Measurements from ENCODE around the gene CRACR2A.

CRACR2A gene

GRCh38 chr12:3606128-3606527 is 146.8 kb downstream of the CRACR2A start:
- Histone ChIP-seq H3K4me1 (ENCODE audit: control insufficient read depth, insufficient read depth, low read length) (peaks cover 4% of the 10 kb centered on the region; the same call in 1 of the 2 replicates), H3K9me3 (ENCODE audit: control insufficient read depth, insufficient read depth, low read length) (no peaks in the 10 kb centered on the region), H3K27me3 (ENCODE audit: control insufficient read depth, insufficient read depth, low read length) (no peaks in the 10 kb centered on the region), H3K4me3 (ENCODE audit: low read length) (no peak overlapping the region), H3K27ac (ENCODE audit: low read length) (no peak overlapping the region), H3K36me3 (ENCODE audit: control insufficient read depth, insufficient read depth, low read length) (no peaks in the 10 kb centered on the region)
- no CpG with 5 or more reads among the region's 10 CpGs for WGBS (ENCODE audit: insufficient coverage, insufficient read length)
- DNase-seq (ENCODE audit: low read depth, low spot score), result no peak

DNA sequence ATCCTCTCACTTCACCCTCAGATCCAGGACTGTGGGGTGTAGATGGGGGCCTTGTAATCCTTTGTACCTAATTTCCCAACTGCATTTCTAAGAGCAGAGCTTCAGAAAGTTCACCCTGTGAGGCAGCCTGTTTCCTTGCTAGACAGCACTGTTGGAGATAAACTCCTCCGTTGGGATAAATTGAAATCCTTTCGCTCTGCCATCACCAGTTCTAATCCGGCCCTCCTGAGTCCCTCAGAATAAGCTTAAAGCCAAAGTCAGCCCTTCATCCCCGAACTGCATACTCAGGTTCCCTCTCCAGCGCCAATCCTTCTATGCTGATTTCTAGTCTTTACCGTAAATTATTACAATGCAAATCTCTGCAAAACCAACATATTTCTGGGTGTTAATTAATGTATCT is 147.2 kb downstream of the CRACR2A start:
- no peaks in the 10 kb centered on the region for H3K9me3 ChIP-seq (ENCODE audit: control insufficient read depth, insufficient read depth, low read length)
- H3K27me3 ChIP-seq (ENCODE audit: control insufficient read depth, insufficient read depth, low read length), result no peaks in the 10 kb centered on the region
- H3K36me3 ChIP-seq (ENCODE audit: control insufficient read depth, insufficient read depth, low read length), result no peaks in the 10 kb centered on the region
- no peak overlapping the region for H3K27ac ChIP-seq (ENCODE audit: low read length)
- H3K4me3 ChIP-seq (ENCODE audit: low read length), result no peak overlapping the region
- WGBS (ENCODE audit: insufficient coverage, insufficient read length), result no CpG with 5 or more reads among the region's 6 CpGs
- H3K4me1 ChIP-seq (ENCODE audit: control insufficient read depth, insufficient read depth, low read length), result peaks cover 4% of the 10 kb centered on the region; the same call in 1 of the 2 replicates
- no peak for DNase-seq (ENCODE audit: low read depth, low spot score)

DNA sequence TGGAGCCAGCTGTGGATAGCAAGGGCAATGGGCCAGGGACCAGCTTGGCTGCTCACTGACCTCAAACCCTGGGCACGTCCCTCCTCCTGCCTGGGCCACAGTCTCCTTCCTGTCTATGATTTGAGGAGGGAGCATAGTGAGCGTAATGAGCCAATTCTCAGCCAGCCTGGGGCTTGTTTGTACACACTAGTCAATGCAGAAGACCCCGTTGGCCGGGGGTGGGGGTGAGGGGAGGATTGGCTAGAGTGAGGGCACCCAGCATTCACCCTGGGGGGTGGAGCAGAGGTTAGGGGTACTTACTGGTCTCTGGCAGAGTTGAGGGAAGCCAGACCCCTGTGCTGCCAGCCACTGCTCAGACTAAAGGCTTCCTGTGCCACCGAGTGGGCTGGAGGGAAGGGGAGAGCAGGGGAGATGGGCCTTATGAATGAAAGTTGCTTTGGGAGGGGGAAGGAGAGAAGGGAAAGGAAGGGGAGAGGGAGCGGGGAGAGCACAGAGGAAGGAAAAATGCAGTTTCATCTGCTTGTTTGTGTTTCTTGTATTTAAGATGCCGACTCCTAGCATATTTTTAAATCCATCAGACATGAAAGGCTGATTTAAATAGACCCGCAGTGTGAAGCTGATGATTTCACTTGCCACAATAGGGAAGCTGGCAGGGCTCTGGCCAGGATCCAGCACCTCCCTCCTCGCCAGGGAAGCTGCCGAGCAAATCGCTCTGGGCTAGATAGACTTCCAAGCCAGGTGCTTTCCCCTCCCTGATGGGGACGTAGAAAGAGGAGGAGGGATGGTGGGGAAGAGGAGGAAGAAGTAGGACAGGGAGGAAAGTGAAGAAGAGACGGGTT is 147.9 kb downstream of the CRACR2A start:
- Histone ChIP-seq H3K4me3 (ENCODE audit: low read length) (no peak overlapping the region; the same call in 1 of the 2 replicates), H3K4me1 (ENCODE audit: control insufficient read depth, insufficient read depth, low read length) (peaks cover 4% of the 10 kb centered on the region; the same call in 1 of the 2 replicates), H3K27me3 (ENCODE audit: control insufficient read depth, insufficient read depth, low read length) (no peaks in the 10 kb centered on the region), H3K27ac (ENCODE audit: low read length) (no peak overlapping the region), H3K36me3 (ENCODE audit: control insufficient read depth, insufficient read depth, low read length) (no peaks in the 10 kb centered on the region), H3K9me3 (ENCODE audit: control insufficient read depth, insufficient read depth, low read length) (no peaks in the 10 kb centered on the region)
- WGBS (ENCODE audit: insufficient coverage, insufficient read length), result no CpG with 5 or more reads among the region's 13 CpGs
- no peak for DNase-seq (ENCODE audit: low read depth, low spot score)

GRCh38 chr12:3604286-3604685 is 148.6 kb downstream of the CRACR2A start:
- WGBS (ENCODE audit: insufficient coverage, insufficient read length), result no CpG with 5 or more reads among the region's 6 CpGs
- Histone ChIP-seq H3K4me1 (ENCODE audit: control insufficient read depth, insufficient read depth, low read length) (peaks cover 4% of the 10 kb centered on the region; the same call in 1 of the 2 replicates), H3K27ac (ENCODE audit: low read length) (no peak overlapping the region), H3K36me3 (ENCODE audit: control insufficient read depth, insufficient read depth, low read length) (no peaks in the 10 kb centered on the region), H3K9me3 (ENCODE audit: control insufficient read depth, insufficient read depth, low read length) (no peaks in the 10 kb centered on the region), H3K4me3 (ENCODE audit: low read length) (no peak overlapping the region), H3K27me3 (ENCODE audit: control insufficient read depth, insufficient read depth, low read length) (no peaks in the 10 kb centered on the region)
- no peak for DNase-seq (ENCODE audit: low read depth, low spot score)

DNA sequence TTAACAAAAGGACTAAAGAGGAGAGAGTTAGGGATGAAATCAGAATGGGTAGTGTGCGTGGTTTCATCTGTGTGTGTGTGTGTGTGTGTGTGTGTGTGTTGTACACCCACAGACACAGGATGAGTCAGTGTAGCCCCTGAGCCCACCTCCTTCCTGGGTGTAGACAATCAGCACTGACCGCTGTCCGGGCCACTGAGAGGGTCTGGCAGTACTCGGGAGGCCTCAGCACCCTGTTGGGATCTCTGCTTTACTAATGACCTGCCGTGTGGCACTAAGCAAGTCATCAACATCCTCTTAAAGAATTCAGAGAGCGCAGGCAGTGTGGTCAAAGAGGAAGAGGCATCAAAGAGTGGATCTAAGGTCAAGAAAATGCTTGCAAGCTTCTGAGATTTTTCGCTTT is 149.3 kb downstream of the CRACR2A start:
- DNase-seq (ENCODE audit: low read depth, low spot score), result no peak
- no peak overlapping the region for H3K4me3 ChIP-seq (ENCODE audit: low read length)
- no peaks in the 10 kb centered on the region for H3K27me3 ChIP-seq (ENCODE audit: control insufficient read depth, insufficient read depth, low read length)
- no peaks in the 10 kb centered on the region for H3K36me3 ChIP-seq (ENCODE audit: control insufficient read depth, insufficient read depth, low read length)
- WGBS (ENCODE audit: insufficient coverage, insufficient read length), result no CpG with 5 or more reads among the region's 7 CpGs
- H3K4me1 ChIP-seq (ENCODE audit: control insufficient read depth, insufficient read depth, low read length), result peaks cover 4% of the 10 kb centered on the region; the same call in 1 of the 2 replicates
- no peaks in the 10 kb centered on the region for H3K9me3 ChIP-seq (ENCODE audit: control insufficient read depth, insufficient read depth, low read length)
- no peak overlapping the region for H3K27ac ChIP-seq (ENCODE audit: low read length)

DNA sequence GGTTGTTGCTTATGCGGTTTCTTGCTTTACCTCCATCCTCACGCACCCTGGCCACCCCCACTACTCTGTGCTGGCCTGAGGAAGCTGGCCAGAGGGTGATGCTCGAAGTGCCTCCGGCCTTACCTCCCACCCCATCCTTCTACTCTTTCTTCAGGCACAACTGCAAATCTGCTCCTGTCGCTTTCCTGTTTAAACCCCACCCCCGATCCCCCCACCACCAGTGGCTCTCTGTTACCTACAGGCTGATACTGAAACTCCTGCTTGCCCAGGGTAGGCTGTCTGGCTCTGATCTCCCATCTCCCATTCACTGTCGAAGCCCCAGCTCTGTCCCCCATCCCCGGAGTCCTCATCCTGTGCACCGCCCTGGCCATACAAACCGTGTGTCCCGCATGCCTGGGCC is 150.4 kb downstream of the CRACR2A start:
- Histone ChIP-seq H3K4me3 (ENCODE audit: low read length) (no peak overlapping the region), H3K27me3 (ENCODE audit: control insufficient read depth, insufficient read depth, low read length) (no peaks in the 10 kb centered on the region), H3K4me1 (ENCODE audit: control insufficient read depth, insufficient read depth, low read length) (peaks cover 4% of the 10 kb centered on the region; the same call in 1 of the 2 replicates), H3K36me3 (ENCODE audit: control insufficient read depth, insufficient read depth, low read length) (no peaks in the 10 kb centered on the region), H3K9me3 (ENCODE audit: control insufficient read depth, insufficient read depth, low read length) (no peaks in the 10 kb centered on the region), H3K27ac (ENCODE audit: low read length) (no peak overlapping the region)
- no CpG with 5 or more reads among the region's 11 CpGs for WGBS (ENCODE audit: insufficient coverage, insufficient read length)
- DNase-seq (ENCODE audit: low read depth, low spot score), result no peak

- WGBS (ENCODE audit: insufficient coverage, insufficient read length), result no CpG with 5 or more reads among the region's 23 CpGs
These were observed 151.3 kb downstream of the CRACR2A start for GRCh38 chr12:3601461-3602150.

GRCh38 chr12:3600951-3601350 is 152.0 kb downstream of the CRACR2A start:
- Histone ChIP-seq H3K9me3 (ENCODE audit: control insufficient read depth, insufficient read depth, low read length) (no peaks in the 10 kb centered on the region), H3K27me3 (ENCODE audit: control insufficient read depth, insufficient read depth, low read length) (no peaks in the 10 kb centered on the region), H3K27ac (ENCODE audit: low read length) (no peak overlapping the region), H3K4me3 (ENCODE audit: low read length) (no peak overlapping the region), H3K36me3 (ENCODE audit: control insufficient read depth, insufficient read depth, low read length) (no peaks in the 10 kb centered on the region), H3K4me1 (ENCODE audit: control insufficient read depth, insufficient read depth, low read length) (peaks cover 4% of the 10 kb centered on the region; the same call in 1 of the 2 replicates)
- DNase-seq (ENCODE audit: low read depth, low spot score), result no peak
- no CpG with 5 or more reads among the region's 7 CpGs for WGBS (ENCODE audit: insufficient coverage, insufficient read length)

More at GRCh38 chr12:3601461-3602150, 151.3 kb downstream of the CRACR2A start:
- no peak overlapping the region for H3K27ac ChIP-seq (ENCODE audit: low read length)
- H3K27me3 ChIP-seq (ENCODE audit: control insufficient read depth, insufficient read depth, low read length), result no peaks in the 10 kb centered on the region
- no peaks in the 10 kb centered on the region for H3K36me3 ChIP-seq (ENCODE audit: control insufficient read depth, insufficient read depth, low read length)
- no peaks in the 10 kb centered on the region for H3K9me3 ChIP-seq (ENCODE audit: control insufficient read depth, insufficient read depth, low read length)
- H3K4me1 ChIP-seq (ENCODE audit: control insufficient read depth, insufficient read depth, low read length), result peaks cover 4% of the 10 kb centered on the region; the same call in 1 of the 2 replicates
- DNase-seq (ENCODE audit: low read depth, low spot score), result no peak
- no peak overlapping the region for H3K4me3 ChIP-seq (ENCODE audit: low read length)

DNA sequence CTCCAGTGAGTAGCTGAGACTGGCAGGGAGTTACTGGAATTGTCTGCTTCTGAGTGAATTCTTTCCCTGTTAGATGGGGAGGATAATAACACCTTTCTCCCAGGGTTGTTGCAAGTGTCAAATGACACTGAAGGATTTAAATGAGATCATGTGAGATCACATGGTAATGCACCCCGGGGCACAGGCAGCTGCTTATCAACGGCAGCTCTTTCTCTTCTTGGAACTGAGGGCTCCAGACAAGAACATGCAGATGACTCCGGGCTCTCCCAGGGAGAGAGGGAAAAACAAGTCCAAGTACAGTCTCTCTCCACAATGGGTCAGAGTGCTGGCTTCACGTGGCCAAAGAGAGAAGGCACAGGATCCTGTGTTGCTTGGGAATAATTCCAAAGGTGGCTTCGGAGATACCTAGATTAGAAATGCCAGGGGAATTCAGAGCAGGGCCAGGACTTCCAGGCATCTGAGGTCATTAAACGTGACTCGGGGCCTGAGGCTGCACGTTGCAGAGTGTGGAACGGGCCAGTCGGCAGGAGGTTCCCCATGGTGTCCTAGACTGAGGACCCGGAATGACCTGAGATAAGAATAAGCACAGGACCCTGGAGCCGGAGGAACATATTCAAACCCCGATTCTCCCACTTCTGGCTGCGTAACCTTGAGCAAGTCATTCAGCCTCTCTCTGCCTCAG is 152.7 kb downstream of the CRACR2A start:
- no peak overlapping the region for H3K4me3 ChIP-seq (ENCODE audit: low read length)
- no peak overlapping the region for H3K27ac ChIP-seq (ENCODE audit: low read length)
- no CpG with 5 or more reads among the region's 14 CpGs for WGBS (ENCODE audit: insufficient coverage, insufficient read length)
- no peaks in the 10 kb centered on the region for H3K36me3 ChIP-seq (ENCODE audit: control insufficient read depth, insufficient read depth, low read length)
- no peak for DNase-seq (ENCODE audit: low read depth, low spot score)
- H3K9me3 ChIP-seq (ENCODE audit: control insufficient read depth, insufficient read depth, low read length), result no peaks in the 10 kb centered on the region
- peaks cover 2% of the 10 kb centered on the region; the same call in 1 of the 2 replicates for H3K4me1 ChIP-seq (ENCODE audit: control insufficient read depth, insufficient read depth, low read length)
- H3K27me3 ChIP-seq (ENCODE audit: control insufficient read depth, insufficient read depth, low read length), result no peaks in the 10 kb centered on the region
